COLO668 (cell line): ENCODE measurements around the gene MED10.
"Not testable (repeated sequence)": the region's sequence is repeated elsewhere in the genome, so short reads cannot be mapped to it uniquely, and the experiment has no call there.

Experiments used
- DNase-seq: peaks from one replicate; lab custom pipeline; 2025; ENCODE audit not compliant: unreplicated experiment; lab: John Stamatoyannopoulos, UW

MED10 gene

GRCh38 chr5:6376974-6377520, 1.3 kb downstream of the MED10 start:
- DNase-seq: no peak

DNA sequence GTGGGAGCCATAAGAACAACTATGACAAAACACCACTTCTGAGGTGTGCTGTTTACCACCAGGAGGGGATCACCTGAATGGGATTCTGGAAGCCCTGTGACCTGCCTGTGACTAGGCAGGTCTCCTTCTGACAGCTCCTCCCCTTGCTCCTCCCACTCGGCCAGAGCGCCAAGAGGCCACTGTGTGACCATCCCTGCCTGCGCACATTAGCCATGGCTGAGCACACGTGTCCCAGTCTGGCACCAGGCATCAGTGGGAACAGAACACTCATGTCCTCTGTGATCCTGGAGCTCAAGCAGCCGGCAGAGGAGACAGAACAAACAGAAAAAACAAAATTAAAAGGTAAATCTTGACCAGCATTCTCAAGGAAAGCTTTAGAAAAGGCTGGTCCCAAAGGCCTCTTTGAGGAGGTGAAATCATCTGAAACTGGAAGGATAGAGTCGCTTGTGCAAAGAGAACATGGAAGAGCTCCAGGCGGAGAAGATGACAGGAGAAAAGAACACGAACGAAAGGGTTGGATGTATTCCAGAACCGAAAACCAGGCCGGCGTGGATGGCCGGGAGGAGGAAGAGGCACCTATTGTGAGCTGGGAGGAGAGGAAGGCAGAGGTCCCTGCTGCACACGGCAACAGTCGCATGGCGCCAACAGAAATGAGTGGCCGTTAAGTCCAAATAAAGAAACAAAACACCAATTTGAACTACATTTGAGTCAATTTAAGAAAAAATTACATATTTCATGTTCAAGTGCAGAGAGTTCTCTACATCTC, 5.1 kb downstream of the MED10 start:
- no peak for DNase-seq

DNA sequence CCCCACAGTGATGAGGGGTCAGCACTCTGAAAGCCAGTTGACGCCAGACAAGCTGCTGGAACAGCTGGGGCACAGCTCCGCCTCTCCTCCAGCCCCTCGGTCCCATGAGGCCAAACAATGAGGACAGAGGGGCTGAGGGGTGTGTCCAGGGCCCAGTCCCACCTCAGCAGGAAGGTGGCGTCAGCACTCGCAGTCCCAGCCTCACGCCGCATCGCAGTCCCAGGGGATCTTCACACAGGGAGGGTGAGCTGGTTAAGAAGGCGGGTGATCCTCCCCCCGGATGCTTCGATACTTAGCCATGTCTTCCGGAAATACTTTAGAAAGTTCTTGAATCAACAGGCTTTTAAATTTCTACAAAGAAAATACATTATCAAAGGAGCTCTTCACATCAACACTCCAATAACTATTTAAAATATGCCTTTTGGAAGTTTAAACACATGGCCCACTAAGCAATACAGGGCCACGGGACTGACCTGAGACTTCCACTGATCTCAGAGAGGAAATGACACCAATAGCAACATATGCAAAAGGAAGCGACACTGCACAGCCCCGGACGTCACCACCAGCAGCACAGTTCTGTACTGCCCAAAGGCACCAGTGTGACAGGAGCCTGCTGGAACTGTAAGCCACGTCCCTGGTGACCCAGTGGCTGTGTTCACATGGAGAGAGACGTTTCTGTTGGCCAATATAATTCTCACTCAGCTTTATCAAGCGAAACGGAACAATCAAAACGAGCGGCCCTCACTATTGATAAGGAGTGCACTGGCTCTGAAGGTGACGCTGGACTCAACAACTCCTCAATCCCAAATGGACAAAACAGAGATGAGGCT, 5.9 kb downstream of the MED10 start:
- no peak for DNase-seq

DNA sequence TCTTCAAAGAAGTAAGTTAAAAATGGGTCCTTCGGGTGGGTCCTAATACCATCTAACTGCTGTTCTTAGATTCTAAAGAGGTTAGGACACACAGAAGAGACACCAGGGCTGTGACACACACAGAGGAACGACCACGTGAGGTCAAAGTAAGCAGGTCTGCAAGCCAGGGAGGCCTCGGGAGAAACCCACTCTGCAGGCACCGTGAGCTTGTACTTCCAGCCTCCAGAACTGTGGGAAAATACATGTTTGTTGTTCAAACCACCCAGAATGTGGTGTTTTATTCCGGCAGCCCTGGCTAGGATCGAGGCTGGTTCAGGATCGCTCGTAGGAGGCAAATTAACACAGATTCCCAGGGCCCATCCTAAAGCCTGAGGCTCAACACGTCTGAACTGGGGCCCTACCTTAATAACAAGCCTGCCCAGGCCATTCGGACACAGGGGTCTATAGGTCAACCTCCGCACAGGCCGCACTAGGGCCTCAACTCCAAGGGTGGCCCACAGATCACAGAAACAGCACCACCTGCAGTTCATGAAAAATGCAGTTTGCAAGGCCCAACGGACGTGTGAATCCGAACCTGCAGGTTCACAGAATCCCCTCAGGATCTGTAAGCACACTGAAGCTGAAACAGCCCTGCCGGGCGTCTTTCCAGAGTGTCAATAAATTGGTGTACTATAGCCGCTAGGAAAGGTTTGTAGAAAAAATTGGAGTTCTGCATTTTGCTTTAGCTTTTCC, 7.1 kb downstream of the MED10 start:
- DNase-seq: no peak

- no peak for DNase-seq
These were observed 7.8 kb downstream of the MED10 start for GRCh38 chr5:6370580-6370979.

DNA sequence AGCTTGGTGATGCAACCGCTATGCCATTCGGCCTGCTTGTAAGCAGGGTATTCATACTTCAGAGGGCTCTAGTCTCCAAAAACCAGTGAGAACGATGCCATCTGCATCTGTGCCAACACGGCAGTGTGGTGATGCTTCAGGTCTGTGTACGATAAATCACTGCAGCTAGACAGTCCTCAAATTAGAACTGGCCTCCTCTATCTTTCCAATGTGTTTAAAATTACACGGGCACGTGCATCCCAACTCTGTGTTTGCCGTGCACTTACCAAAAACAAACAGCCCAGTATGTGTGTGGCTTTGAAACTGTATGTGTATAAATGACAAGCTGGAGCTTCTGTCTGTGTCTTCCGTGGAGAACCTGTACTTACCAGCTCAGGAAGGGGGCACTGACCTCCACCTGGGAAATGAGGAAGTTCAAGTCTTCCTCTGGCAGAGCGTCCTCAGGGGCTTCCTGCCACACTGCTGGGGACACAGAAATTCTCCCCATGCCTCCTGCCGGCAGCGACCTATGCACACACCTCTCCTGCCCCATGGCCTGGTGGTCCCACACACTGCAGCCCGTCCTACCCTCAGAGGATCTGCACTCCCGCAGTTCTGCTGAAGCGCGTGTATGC, 12.3 kb downstream of the MED10 start:
- DNase-seq: no peak

DNA sequence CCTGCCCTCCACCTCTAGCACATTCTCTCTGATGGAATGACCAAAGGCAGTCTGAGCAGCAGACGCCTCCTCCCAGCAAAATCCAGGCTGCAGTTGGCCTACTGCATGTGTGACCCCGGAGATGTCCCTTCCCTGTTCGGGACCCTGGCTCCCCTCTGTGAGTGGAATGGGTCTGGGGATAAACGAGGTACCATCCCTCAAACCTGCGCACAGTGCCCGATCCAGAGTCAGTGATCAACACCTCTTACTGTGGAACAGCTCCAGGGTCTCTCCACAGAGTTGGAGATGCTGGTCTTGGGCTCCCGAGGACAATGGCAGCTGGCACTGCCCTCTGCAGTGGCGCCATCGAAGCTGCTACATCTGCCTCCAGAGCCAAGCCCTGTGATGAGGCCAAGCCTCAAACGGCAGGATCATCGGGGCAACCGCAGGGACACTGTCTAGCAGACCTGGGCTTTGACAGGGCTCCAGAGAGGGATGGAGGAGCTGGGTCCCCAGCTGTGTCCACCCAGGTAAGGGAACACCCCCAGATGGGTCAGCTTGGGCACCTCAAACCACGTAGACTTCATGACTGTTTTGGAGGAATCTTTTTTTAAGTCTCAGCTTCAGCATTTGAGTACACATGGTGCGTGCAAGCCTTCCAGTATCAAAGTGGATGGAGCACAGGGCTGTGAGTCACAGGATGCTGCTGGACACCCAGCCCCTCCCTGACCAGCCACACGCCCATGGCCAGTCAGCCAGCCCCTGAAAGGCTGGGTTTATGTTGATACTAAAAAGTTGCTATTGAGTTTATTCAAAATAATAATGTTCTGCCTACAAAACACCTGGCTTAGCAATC, 13.0 kb downstream of the MED10 start:
- no peak for DNase-seq

- not testable (repeated sequence) for DNase-seq
These were observed 14.8 kb downstream of the MED10 start for GRCh38 chr5:6363454-6364011.

GRCh38 chr5:6362846-6363245, 15.5 kb downstream of the MED10 start:
- no peak for DNase-seq

GRCh38 chr5:6361101-6361500, 17.2 kb downstream of the MED10 start:
- DNase-seq: no peak

DNA sequence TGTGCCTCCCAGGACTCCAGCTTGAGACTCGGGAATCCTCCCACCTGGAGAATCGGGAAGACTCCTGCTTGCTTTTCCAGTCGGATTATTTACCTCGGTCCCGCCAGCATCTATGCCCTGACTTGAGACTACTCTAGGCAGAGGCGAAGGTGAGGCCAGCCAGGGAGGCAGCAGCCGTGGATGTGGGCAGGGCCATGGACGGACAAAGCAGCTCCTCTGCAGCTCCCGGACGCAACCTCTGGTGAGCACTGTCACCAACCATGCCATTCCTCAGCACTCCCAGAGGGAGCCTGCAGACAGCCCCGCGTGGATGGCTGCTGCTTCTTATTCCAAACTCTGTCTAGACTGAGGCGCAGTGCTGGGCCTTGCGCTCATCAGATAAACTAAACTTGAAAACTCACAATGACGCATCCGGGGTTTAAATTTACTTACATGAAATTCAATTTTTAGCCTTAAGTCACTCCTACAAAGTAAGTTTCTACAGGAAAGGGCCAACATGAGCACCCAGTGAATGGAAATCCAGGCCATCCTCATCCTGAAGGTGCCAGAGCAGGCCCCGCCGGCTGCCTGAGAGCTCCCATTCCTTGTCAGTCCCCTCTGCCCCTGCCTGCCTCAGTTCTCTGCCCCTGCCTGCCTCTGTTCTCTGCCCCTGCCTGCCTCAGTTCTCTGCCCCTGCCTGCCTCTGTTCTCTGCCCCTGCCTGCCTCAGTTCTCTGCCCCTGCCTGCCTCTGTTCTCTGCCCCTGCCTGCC, 17.8 kb downstream of the MED10 start:
- DNase-seq: no peak

GRCh38 chr5:6359555-6360322, 18.6 kb downstream of the MED10 start:
- no peak for DNase-seq

- no peak for DNase-seq
These were observed 19.9 kb downstream of the MED10 start for GRCh38 chr5:6358434-6358820.

- not testable (repeated sequence) for DNase-seq
These were observed 20.4 kb downstream of the MED10 start for GRCh38 chr5:6357817-6358433.

GRCh38 chr5:6356578-6357164, 21.7 kb downstream of the MED10 start:
- no peak for DNase-seq

- DNase-seq: no peak
These were observed 23.1 kb downstream of the MED10 start for GRCh38 chr5:6355294-6355693.

DNA sequence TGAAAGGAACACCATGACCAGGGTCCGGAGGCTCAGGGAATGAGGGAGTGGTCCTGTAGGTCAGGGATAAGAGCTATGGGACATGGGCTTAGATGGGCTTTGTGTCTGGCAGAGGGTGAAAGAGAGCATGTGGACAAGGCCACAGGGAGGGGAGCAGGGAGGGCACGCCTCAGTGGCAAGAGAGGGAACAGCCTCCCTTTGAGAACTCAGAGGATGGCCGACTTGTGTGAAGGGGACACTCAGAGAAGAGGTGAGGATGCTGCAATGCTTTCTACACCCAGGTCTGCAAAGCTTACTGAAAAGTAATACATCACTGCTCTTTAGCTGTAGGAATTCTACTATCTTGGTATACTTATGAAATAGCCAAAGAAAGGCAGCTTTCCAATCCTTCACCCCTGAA, 23.5 kb downstream of the MED10 start:
- DNase-seq: no peak
